Measurements from ENCODE around the gene MOB1B.

DNA sequence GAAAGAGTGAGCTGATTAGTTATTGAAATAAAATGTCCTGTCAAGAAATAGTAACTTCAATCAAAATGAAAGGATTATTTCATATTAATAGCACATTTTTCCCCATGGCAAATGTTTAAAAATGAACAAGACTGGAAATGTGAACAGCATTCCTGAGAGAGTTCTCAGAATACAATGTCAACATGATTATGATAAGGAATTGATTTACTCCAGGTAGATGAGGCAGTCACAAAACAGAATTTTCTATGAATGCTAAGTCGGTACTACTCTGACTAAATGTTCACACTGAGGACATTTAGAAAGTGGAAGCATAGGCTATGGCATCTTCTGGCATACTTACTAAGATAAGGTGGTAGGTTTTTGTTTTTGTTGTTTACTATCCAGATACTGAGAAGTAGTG lies 43.1 kb upstream of the MOB1B start:
- TF ChIP-seq, protein P1, sequence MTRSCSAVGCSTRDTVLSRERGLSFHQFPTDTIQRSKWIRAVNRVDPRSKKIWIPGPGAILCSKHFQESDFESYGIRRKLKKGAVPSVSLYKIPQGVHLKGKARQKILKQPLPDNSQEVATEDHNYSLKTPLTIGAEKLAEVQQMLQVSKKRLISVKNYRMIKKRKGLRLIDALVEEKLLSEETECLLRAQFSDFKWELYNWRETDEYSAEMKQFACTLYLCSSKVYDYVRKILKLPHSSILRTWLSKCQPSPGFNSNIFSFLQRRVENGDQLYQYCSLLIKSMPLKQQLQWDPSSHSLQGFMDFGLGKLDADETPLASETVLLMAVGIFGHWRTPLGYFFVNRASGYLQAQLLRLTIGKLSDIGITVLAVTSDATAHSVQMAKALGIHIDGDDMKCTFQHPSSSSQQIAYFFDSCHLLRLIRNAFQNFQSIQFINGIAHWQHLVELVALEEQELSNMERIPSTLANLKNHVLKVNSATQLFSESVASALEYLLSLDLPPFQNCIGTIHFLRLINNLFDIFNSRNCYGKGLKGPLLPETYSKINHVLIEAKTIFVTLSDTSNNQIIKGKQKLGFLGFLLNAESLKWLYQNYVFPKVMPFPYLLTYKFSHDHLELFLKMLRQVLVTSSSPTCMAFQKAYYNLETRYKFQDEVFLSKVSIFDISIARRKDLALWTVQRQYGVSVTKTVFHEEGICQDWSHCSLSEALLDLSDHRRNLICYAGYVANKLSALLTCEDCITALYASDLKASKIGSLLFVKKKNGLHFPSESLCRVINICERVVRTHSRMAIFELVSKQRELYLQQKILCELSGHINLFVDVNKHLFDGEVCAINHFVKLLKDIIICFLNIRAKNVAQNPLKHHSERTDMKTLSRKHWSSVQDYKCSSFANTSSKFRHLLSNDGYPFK (CRISPR knock-in tag; IDR thresholded peaks at IDR 0.05; ENCODE audit: borderline replicate concordance) = no peak
- no peak for TF ChIP-seq ZC3H4 (CRISPR knock-in tag; IDR thresholded peaks at IDR 0.05; ENCODE audit: borderline replicate concordance)
- TF ChIP-seq, protein P2, sequence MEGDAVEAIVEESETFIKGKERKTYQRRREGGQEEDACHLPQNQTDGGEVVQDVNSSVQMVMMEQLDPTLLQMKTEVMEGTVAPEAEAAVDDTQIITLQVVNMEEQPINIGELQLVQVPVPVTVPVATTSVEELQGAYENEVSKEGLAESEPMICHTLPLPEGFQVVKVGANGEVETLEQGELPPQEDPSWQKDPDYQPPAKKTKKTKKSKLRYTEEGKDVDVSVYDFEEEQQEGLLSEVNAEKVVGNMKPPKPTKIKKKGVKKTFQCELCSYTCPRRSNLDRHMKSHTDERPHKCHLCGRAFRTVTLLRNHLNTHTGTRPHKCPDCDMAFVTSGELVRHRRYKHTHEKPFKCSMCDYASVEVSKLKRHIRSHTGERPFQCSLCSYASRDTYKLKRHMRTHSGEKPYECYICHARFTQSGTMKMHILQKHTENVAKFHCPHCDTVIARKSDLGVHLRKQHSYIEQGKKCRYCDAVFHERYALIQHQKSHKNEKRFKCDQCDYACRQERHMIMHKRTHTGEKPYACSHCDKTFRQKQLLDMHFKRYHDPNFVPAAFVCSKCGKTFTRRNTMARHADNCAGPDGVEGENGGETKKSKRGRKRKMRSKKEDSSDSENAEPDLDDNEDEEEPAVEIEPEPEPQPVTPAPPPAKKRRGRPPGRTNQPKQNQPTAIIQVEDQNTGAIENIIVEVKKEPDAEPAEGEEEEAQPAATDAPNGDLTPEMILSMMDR (CRISPR knock-in tag; IDR thresholded peaks at IDR 0.05) = no peak
- TF ChIP-seq, protein P3, sequence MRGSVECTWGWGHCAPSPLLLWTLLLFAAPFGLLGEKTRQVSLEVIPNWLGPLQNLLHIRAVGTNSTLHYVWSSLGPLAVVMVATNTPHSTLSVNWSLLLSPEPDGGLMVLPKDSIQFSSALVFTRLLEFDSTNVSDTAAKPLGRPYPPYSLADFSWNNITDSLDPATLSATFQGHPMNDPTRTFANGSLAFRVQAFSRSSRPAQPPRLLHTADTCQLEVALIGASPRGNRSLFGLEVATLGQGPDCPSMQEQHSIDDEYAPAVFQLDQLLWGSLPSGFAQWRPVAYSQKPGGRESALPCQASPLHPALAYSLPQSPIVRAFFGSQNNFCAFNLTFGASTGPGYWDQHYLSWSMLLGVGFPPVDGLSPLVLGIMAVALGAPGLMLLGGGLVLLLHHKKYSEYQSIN (CRISPR knock-in tag; IDR thresholded peaks at IDR 0.05; ENCODE audit: borderline replicate concordance) = no peak
- TF ChIP-seq, protein P4, sequence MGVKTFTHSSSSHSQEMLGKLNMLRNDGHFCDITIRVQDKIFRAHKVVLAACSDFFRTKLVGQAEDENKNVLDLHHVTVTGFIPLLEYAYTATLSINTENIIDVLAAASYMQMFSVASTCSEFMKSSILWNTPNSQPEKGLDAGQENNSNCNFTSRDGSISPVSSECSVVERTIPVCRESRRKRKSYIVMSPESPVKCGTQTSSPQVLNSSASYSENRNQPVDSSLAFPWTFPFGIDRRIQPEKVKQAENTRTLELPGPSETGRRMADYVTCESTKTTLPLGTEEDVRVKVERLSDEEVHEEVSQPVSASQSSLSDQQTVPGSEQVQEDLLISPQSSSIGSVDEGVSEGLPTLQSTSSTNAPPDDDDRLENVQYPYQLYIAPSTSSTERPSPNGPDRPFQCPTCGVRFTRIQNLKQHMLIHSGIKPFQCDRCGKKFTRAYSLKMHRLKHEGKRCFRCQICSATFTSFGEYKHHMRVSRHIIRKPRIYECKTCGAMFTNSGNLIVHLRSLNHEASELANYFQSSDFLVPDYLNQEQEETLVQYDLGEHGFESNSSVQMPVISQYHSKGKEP (CRISPR knock-in tag; IDR thresholded peaks at IDR 0.05) = no peak
- TF ChIP-seq, protein P5, sequence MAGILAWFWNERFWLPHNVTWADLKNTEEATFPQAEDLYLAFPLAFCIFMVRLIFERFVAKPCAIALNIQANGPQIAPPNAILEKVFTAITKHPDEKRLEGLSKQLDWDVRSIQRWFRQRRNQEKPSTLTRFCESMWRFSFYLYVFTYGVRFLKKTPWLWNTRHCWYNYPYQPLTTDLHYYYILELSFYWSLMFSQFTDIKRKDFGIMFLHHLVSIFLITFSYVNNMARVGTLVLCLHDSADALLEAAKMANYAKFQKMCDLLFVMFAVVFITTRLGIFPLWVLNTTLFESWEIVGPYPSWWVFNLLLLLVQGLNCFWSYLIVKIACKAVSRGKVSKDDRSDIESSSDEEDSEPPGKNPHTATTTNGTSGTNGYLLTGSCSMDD (CRISPR knock-in tag; IDR thresholded peaks at IDR 0.05) = no peak
- no peak for TF ChIP-seq MAFG (CRISPR knock-in tag; IDR thresholded peaks at IDR 0.05)
- no peak for TF ChIP-seq EZH2 (conservative IDR thresholded peaks at IDR 0.05; ENCODE audit: low read depth, low read length)
